GM19468 (cell line): ENCODE results near the gene SLC22A17.

Experiments
- ATAC-seq: cut with Tn5 transposase; IDR thresholded peaks from one replicate; pipeline ENCODE4 v1.9.1; 2021; ENCODE audit warnings: mild to moderate bottlenecking, moderate library complexity, moderate number of reproducible peaks; ENCODE audit not compliant: unreplicated experiment; ENCODE audit errors: extremely low read depth

SLC22A17 gene

GRCh38 chr14:23382731-23383440 is 30.2 kb upstream of the SLC22A17 start:
- ATAC-seq = no peak

GRCh38 chr14:23382276-23382675 is 29.6 kb upstream of the SLC22A17 start:
- no peak for ATAC-seq

GRCh38 chr14:23381871-23382270 is 29.2 kb upstream of the SLC22A17 start:
- no peak for ATAC-seq

GRCh38 chr14:23380976-23381375 is 28.3 kb upstream of the SLC22A17 start:
- no peak for ATAC-seq

- no peak for ATAC-seq
These were observed 27.7 kb upstream of the SLC22A17 start for GRCh38 chr14:23380197-23380914.

GRCh38 chr14:23379366-23380196 is 26.9 kb upstream of the SLC22A17 start:
- ATAC-seq = no peak

GRCh38 chr14:23378612-23379220 is 26.0 kb upstream of the SLC22A17 start:
- no peak for ATAC-seq

- no peak for ATAC-seq
These were observed 25.2 kb upstream of the SLC22A17 start for GRCh38 chr14:23377573-23378563.

GRCh38 chr14:23377198-23377550 is 24.5 kb upstream of the SLC22A17 start:
- ATAC-seq = no peak

GRCh38 chr14:23376482-23377197 is 24.0 kb upstream of the SLC22A17 start, which contains the start of gene CMTM5:
Gene CMTM5 (plus strand): TSS chr14:23377046. CDS start chr14:23377252, 206 bp downstream.
- ATAC-seq = no peak

- ATAC-seq = no peak
These were observed 23.0 kb upstream of the SLC22A17 start for GRCh38 chr14:23375527-23376251.

GRCh38 chr14:23373041-23373440 is 20.4 kb upstream of the SLC22A17 start:
- ATAC-seq = no peak

GRCh38 chr14:23372509-23372908 is 19.8 kb upstream of the SLC22A17 start, which contains the start of gene IL25:
Gene IL25 (plus strand): TSS chr14:23372809.
- ATAC-seq = no peak

- no peak for ATAC-seq
These were observed 19.2 kb upstream of the SLC22A17 start for GRCh38 chr14:23371865-23372264.

GRCh38 chr14:23370221-23370620 is 17.5 kb upstream of the SLC22A17 start:
- no peak for ATAC-seq

GRCh38 chr14:23366426-23366921 is 13.8 kb upstream of the SLC22A17 start:
- no peak for ATAC-seq

- ATAC-seq = no peak
These were observed 13.2 kb upstream of the SLC22A17 start for GRCh38 chr14:23365732-23366425.
